Endodermal cell (in vitro differentiated cells): ENCODE results near the gene SUCLG2. TPM values are rescaled to one million over a fixed set of nuclear protein-coding genes. Genes with fewer than 3 reads are reported as not detected.

ENCODE experiments used
- DNase-seq: peaks from one replicate; pipeline ENCODE4 v3.0.0-alpha.2; 2017
- H3K27ac ChIP-seq: 2 replicates; pipeline ENCODE4 v1.5.1; 2013; ENCODE audit warnings: mild to moderate bottlenecking, low read depth, low read length, moderate library complexity
- H3K27me3 ChIP-seq: 2 replicates; pipeline ENCODE4 v1.6.1; 2013; ENCODE audit warnings: mild to moderate bottlenecking, low read length, moderate library complexity; ENCODE audit not compliant: insufficient read depth, control insufficient read depth, poor library complexity, severe bottlenecking
- H3K36me3 ChIP-seq: 2 replicates; pipeline ENCODE4 v1.7.0; 2013; ENCODE audit warnings: mild to moderate bottlenecking, low read length, moderate library complexity; ENCODE audit not compliant: control insufficient read depth, insufficient read depth
- H3K4me1 ChIP-seq: one replicate; pipeline ENCODE4 v1.7.0; 2013; ENCODE audit warnings: low read length; ENCODE audit not compliant: control insufficient read depth, insufficient read depth
- H3K4me3 ChIP-seq: 2 replicates; pipeline ENCODE4 v1.5.1; 2013; ENCODE audit warnings: mild to moderate bottlenecking, low read length, moderate library complexity
- H3K9ac ChIP-seq: 2 replicates; pipeline ENCODE4 v1.6.1; 2013; ENCODE audit warnings: mild to moderate bottlenecking, low read length, moderate library complexity; ENCODE audit not compliant: poor library complexity, severe bottlenecking; ENCODE audit errors: extremely low read depth
- H3K9me3 ChIP-seq: 2 replicates; pipeline ENCODE4 v1.6.1; 2013; ENCODE audit warnings: mild to moderate bottlenecking, low read length, moderate library complexity; ENCODE audit not compliant: control insufficient read depth
- H3K27ac Mint-ChIP-seq: 2 replicates; pipeline ENCODE4 v1.8.0; 2020; ENCODE audit warnings: mixed read lengths
- H3K27me3 Mint-ChIP-seq: 2 replicates; pipeline ENCODE4 v1.8.0; 2021; ENCODE audit warnings: mild to moderate bottlenecking, mixed read lengths; ENCODE audit not compliant: insufficient read depth
- H3K36me3 Mint-ChIP-seq: 2 replicates; pipeline ENCODE4 v1.8.0; 2020; ENCODE audit warnings: low read depth, mixed read lengths
- H3K4me1 Mint-ChIP-seq: 2 replicates; pipeline ENCODE4 v1.8.0; 2020; ENCODE audit warnings: mixed read lengths
- H3K4me3 Mint-ChIP-seq: 2 replicates; pipeline ENCODE4 v1.8.0; 2020; ENCODE audit warnings: mild to moderate bottlenecking, moderate library complexity, mixed read lengths
- H3K9me3 Mint-ChIP-seq: 2 replicates; pipeline ENCODE4 v1.8.0; 2020; ENCODE audit warnings: mild to moderate bottlenecking, mixed read lengths
- WGBS, 2 experiments: methylation state at CpG; one replicate each; pipeline versions ENCODE4 v1.1.5 to v1.1.7; 2013; ENCODE audit warnings: missing lambda C conversion rate in 2 of 2, mixed read lengths in 1 of 2; ENCODE audit not compliant: insufficient coverage in 1 of 2, insufficient read length in 1 of 2; 5-methylcytosine and 5-hydroxymethylcytosine counted together
- total RNA-seq, 2 donors: library from RNA; stranded (reverse); fragmentation: NEBNext Ultra II Directional in 1 of 2; extraction: Animal tissue kit (Norgen Biotek cat#: 25700) in 1 of 2; gene quantifications; 2 replicates in 1 of 2; 3 replicates in 1 of 2; pipeline ENCODE4 v1.2.1, GENCODE V29; 2021
- TF ChIP-seq, protein P1 (sequence below): fragments of 200-600 bp; sonication (generic); conservative IDR thresholded peaks from 2 replicates; pipeline ENCODE4 v1.5.0; 2021; ENCODE audit warnings: antibody characterized with exemption, mild to moderate bottlenecking

SUCLG2 gene
- total RNA-seq, 2 donors from 2014 or later: 42.4 to 57.3 TPM

DNA sequence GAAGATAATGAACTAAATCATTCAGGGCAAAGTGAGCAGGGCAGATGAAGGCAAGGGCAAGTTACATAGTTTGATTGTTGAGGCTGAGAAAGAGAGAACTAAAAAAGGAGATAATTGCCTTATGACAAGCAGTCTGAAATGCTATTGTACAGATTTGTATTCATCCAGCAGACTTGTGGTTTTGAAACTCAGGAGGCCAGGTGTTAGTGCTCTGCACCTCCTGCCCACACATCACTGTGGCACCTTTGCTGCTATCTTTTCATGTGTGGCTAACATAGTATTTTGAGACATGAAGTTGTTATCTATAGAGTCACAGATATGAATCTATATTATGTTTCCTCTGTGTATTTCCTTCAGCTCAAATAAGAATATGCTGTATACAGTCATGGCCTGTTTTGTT lies 24.3 kb upstream of the SUCLG2 start:
- Mint-ChIP-seq H3K4me1 (peaks cover 5% of the 10 kb centered on the region), H3K27me3 (no peaks in the 10 kb centered on the region), H3K27ac (no peak overlapping the region), H3K36me3 (peaks cover 2% of the 10 kb centered on the region), H3K4me3 (no peak overlapping the region), H3K9me3 (peaks cover 2% of the 10 kb centered on the region)
- H3K9ac ChIP-seq: no peak overlapping the region
- H3K36me3 ChIP-seq: no peaks in the 10 kb centered on the region
- no peaks in the 10 kb centered on the region for H3K9me3 ChIP-seq
- H3K4me3 ChIP-seq: no peak overlapping the region
- TF ChIP-seq, protein P1, sequence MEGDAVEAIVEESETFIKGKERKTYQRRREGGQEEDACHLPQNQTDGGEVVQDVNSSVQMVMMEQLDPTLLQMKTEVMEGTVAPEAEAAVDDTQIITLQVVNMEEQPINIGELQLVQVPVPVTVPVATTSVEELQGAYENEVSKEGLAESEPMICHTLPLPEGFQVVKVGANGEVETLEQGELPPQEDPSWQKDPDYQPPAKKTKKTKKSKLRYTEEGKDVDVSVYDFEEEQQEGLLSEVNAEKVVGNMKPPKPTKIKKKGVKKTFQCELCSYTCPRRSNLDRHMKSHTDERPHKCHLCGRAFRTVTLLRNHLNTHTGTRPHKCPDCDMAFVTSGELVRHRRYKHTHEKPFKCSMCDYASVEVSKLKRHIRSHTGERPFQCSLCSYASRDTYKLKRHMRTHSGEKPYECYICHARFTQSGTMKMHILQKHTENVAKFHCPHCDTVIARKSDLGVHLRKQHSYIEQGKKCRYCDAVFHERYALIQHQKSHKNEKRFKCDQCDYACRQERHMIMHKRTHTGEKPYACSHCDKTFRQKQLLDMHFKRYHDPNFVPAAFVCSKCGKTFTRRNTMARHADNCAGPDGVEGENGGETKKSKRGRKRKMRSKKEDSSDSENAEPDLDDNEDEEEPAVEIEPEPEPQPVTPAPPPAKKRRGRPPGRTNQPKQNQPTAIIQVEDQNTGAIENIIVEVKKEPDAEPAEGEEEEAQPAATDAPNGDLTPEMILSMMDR: no peak
- no peak overlapping the region for H3K27ac ChIP-seq
- no peaks in the 10 kb centered on the region for H3K4me1 ChIP-seq
- H3K27me3 ChIP-seq: no peaks in the 10 kb centered on the region
- DNase-seq: no peak

DNA sequence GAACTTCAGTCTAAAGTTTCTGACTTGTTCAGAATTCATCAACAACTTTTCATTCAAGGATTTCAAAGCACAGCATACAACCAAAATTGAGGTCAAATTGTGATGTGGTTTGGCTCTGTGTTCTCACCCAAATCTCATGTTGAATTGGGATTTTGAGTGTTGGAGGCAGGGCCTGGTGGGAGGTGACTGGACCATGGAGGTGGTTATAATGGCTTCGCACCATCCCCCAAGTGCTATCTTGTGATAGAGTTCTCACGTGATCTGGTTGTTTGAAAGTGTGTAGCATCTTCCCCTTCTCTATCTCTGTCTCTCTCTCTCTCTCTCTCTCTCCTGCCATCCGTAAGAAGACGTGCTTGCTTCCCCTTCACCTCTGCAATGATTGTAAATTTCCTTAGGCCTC lies 19.6 kb upstream of the SUCLG2 start:
- H3K4me1 Mint-ChIP-seq: peaks cover 5% of the 10 kb centered on the region

DNA sequence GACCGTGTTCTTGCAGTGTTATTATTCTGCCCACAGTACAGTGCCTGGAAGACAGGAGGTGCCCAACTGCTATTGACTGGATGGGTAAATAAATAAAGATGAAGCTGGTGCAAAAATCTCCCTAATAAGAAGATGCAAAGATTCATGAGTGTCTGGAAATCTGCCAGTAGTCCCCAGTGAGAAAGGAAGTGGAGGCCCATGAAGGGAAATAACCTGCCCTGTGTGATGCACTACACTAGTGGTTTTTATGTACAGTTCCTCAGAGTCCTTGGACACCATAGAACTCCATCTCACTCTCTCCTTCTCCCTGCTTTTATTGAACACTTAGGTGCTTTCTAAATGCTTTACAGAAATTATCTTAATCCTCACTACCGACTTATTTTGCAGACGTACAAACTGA lies 8.3 kb upstream of the SUCLG2 start:
- Histone ChIP-seq H3K36me3 (no peaks in the 10 kb centered on the region), H3K9me3 (no peaks in the 10 kb centered on the region), H3K27me3 (no peaks in the 10 kb centered on the region), H3K9ac (no peak overlapping the region), H3K27ac (no peak overlapping the region), H3K4me1 (peaks cover 3% of the 10 kb centered on the region), H3K4me3 (no peak overlapping the region)
- H3K4me1 Mint-ChIP-seq: peaks cover 13% of the 10 kb centered on the region
- peaks cover 5% of the 10 kb centered on the region for H3K9me3 Mint-ChIP-seq
- no peaks in the 10 kb centered on the region for H3K27me3 Mint-ChIP-seq
- no peak overlapping the region for H3K27ac Mint-ChIP-seq
- DNase-seq: no peak
- no peak overlapping the region for H3K4me3 Mint-ChIP-seq
- TF ChIP-seq, protein P1: no peak
- 95 to 100% methylated on average over 3 of the region's 3 CpGs for WGBS, 2 experiments
- H3K36me3 Mint-ChIP-seq: peaks cover 4% of the 10 kb centered on the region

More for the DNA sequence above, 19.6 kb upstream of the SUCLG2 start:
- TF ChIP-seq, protein P1: no peak
- no peaks in the 10 kb centered on the region for H3K36me3 ChIP-seq
- no peaks in the 10 kb centered on the region for H3K27me3 Mint-ChIP-seq
- no peak overlapping the region for H3K4me3 Mint-ChIP-seq
- no peak overlapping the region for H3K27ac ChIP-seq
- peaks cover 2% of the 10 kb centered on the region for H3K36me3 Mint-ChIP-seq
- no peaks in the 10 kb centered on the region for H3K4me1 ChIP-seq
- H3K9me3 Mint-ChIP-seq: peaks cover 2% of the 10 kb centered on the region
- WGBS, 2 experiments: 87 to 94% methylated on average over 2 to 4 of the region's 4 CpGs
- H3K4me3 ChIP-seq: no peak overlapping the region
- H3K9ac ChIP-seq: no peak overlapping the region
- H3K27me3 ChIP-seq: no peaks in the 10 kb centered on the region
- no peaks in the 10 kb centered on the region for H3K9me3 ChIP-seq
- H3K27ac Mint-ChIP-seq: no peak overlapping the region
- no peak for DNase-seq
